Thyroid gland (tissue), 4 donors: ENCODE measurements around the gene OTUD5.

Experiments used
- CTCF ChIP-seq, 6 experiments: fragments of 200-600 bp in 3 of 6; fragments of 450-650 bp in 3 of 6; sonication (generic) in 3 of 6; IDR thresholded peaks; one replicate each; pipeline ENCODE4 v1.5.1; 2016 to 2019; ENCODE audit warnings: antibody characterized with exemption in 6 of 6, mild to moderate bottlenecking in 2 of 6, inconsistent platforms in 1 of 6, moderate library complexity in 1 of 6
- POLR2A ChIP-seq, 2 donors: fragments of 450-650 bp; IDR thresholded peaks; one replicate each; pipeline ENCODE4 v1.6.1; 2017; ENCODE audit warnings: antibody characterized with exemption in 2 of 2, mild to moderate bottlenecking in 2 of 2, moderate library complexity in 1 of 2

- TF ChIP-seq POLR2A (IDR thresholded peaks at IDR 0.05) (no peak), CTCF (IDR thresholded peaks at IDR 0.05) (peak in 5 of 6 experiments; percentile 20 to 65 (median 40))
Measured at GRCh38 chrX:48945517-48946348, 11.7 kb downstream of the OTUD5 start.
